Type B pancreatic cell (in vitro differentiated cells): Measurements from ENCODE around the gene NTPCR. TPM values are rescaled to one million over a fixed set of nuclear protein-coding genes. Genes with fewer than 3 reads are reported as not detected.

Experiments
- DNase-seq: peaks from one replicate; pipeline ENCODE4 v3.0.0; 2021; ENCODE audit warnings: mixed read lengths; ENCODE audit not compliant: unreplicated experiment; ENCODE audit errors: extremely low spot score
- H3K27ac Mint-ChIP-seq: 2 replicates; pipeline ENCODE4 v1.8.0; 2021; ENCODE audit warnings: mild to moderate bottlenecking, mixed read lengths
- H3K27me3 Mint-ChIP-seq: 2 replicates; pipeline ENCODE4 v1.8.0; 2021; ENCODE audit warnings: mixed read lengths
- H3K36me3 Mint-ChIP-seq: 2 replicates; pipeline ENCODE4 v1.8.0; 2021; ENCODE audit warnings: mixed read lengths
- H3K4me1 Mint-ChIP-seq: one replicate; pipeline ENCODE4 v1.8.0; 2021; ENCODE audit warnings: mixed read lengths; ENCODE audit not compliant: unreplicated experiment
- H3K4me3 Mint-ChIP-seq: 2 replicates; pipeline ENCODE4 v1.8.0; 2021; ENCODE audit warnings: mild to moderate bottlenecking, mixed read lengths
- H3K9me3 Mint-ChIP-seq: 2 replicates; pipeline ENCODE4 v1.8.0; 2021; ENCODE audit warnings: mixed read lengths
- total RNA-seq: library from RNA; stranded (reverse); gene quantifications from 2 replicates; pipeline ENCODE4 v1.2.1, GENCODE V29; 2021; ENCODE audit warnings: low replicate concordance
- TF ChIP-seq, protein P1 (sequence below): fragments of 200-600 bp; sonication (generic); conservative IDR thresholded peaks from 2 replicates; pipeline ENCODE4 v1.5.0; 2021; ENCODE audit warnings: antibody characterized with exemption, mild to moderate bottlenecking

NTPCR gene
- total RNA-seq, 1 donor from 2014 or later, result 57.1 TPM

- no peak for DNase-seq
- no peaks in the 10 kb centered on the region for H3K27me3 Mint-ChIP-seq
- H3K36me3 Mint-ChIP-seq, result peaks cover 16% of the 10 kb centered on the region
- no peak overlapping the region for H3K4me3 Mint-ChIP-seq
- TF ChIP-seq, protein P1, sequence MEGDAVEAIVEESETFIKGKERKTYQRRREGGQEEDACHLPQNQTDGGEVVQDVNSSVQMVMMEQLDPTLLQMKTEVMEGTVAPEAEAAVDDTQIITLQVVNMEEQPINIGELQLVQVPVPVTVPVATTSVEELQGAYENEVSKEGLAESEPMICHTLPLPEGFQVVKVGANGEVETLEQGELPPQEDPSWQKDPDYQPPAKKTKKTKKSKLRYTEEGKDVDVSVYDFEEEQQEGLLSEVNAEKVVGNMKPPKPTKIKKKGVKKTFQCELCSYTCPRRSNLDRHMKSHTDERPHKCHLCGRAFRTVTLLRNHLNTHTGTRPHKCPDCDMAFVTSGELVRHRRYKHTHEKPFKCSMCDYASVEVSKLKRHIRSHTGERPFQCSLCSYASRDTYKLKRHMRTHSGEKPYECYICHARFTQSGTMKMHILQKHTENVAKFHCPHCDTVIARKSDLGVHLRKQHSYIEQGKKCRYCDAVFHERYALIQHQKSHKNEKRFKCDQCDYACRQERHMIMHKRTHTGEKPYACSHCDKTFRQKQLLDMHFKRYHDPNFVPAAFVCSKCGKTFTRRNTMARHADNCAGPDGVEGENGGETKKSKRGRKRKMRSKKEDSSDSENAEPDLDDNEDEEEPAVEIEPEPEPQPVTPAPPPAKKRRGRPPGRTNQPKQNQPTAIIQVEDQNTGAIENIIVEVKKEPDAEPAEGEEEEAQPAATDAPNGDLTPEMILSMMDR, result no peak
- no peaks in the 10 kb centered on the region for H3K9me3 Mint-ChIP-seq
- peaks cover 23% of the 10 kb centered on the region for H3K4me1 Mint-ChIP-seq
- no peak overlapping the region for H3K27ac Mint-ChIP-seq
These were observed 34.4 kb downstream of the NTPCR start for GRCh38 chr1:232984577-232985425.

DNA sequence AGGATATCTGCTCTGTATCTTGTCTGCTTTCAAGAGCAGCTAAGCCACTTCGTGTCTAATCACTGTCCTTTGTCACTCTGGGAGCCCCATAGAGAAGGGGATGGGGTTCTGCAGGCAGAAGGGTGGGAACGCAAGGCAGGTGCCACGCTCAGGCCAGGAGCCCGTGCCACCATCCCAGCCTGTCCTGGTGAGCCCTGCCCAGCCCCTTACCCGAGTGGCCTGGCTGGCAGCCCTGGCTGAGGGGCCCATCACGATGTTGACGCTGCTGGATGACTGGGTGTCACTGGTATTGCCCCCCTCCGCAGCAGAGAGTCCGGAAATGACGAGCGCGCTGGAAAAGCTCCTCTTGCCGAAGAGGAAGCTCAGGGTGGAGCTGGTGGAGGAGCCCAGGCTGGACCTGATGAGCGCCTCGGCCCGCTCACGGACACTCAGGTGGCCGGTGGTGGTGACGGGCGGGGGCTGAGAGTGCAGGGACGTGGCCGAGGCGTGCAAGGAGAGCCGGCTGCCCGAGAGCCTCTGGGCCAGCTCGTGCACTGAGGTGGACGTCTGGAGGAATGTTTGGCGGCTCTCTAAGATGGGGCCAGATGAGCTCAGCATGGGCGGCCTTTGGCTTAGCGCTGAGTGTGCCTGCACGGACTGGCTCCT, 35.6 kb downstream of the NTPCR start:
- Mint-ChIP-seq H3K4me3 (no peak overlapping the region), H3K27ac (no peak overlapping the region), H3K36me3 (peaks cover 8% of the 10 kb centered on the region), H3K9me3 (no peaks in the 10 kb centered on the region), H3K27me3 (no peaks in the 10 kb centered on the region), H3K4me1 (peaks cover 16% of the 10 kb centered on the region)
- TF ChIP-seq, protein P1, result no peak
- no peak for DNase-seq

DNA sequence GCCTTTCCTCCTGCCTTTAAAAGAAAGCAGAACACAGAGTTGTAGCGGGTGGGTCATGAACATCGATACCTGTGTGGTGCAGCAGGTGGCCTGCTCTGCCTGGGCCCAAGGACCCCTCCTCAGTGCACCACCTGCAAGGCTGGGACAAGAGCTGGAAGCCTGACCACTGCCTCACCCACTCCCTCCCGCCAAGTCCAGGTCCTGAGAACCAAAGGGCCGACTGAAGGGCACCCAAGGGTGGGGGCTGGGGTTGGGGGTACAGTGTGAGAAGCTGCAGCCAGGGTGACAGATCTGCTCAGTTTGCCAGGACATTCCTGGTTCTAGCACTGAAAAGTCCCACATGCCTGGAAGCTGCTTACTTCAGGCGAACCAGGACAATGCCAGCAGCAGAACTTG, 36.1 kb downstream of the NTPCR start:
- H3K4me1 Mint-ChIP-seq, result peaks cover 13% of the 10 kb centered on the region
- H3K27ac Mint-ChIP-seq, result no peak overlapping the region
- TF ChIP-seq, protein P1, result no peak
- no peak for DNase-seq
- peaks cover 3% of the 10 kb centered on the region for H3K36me3 Mint-ChIP-seq
- H3K9me3 Mint-ChIP-seq, result no peaks in the 10 kb centered on the region
- H3K27me3 Mint-ChIP-seq, result no peaks in the 10 kb centered on the region
- H3K4me3 Mint-ChIP-seq, result no peak overlapping the region

GRCh38 chr1:232987046-232987773, 36.8 kb downstream of the NTPCR start:
- H3K4me3 Mint-ChIP-seq, result no peak overlapping the region
- no peak for DNase-seq
- H3K36me3 Mint-ChIP-seq, result peaks cover 3% of the 10 kb centered on the region
- no peaks in the 10 kb centered on the region for H3K9me3 Mint-ChIP-seq
- H3K27me3 Mint-ChIP-seq, result no peaks in the 10 kb centered on the region
- H3K27ac Mint-ChIP-seq, result no peak overlapping the region
- H3K4me1 Mint-ChIP-seq, result peaks cover 11% of the 10 kb centered on the region
- TF ChIP-seq, protein P1, result no peak

DNA sequence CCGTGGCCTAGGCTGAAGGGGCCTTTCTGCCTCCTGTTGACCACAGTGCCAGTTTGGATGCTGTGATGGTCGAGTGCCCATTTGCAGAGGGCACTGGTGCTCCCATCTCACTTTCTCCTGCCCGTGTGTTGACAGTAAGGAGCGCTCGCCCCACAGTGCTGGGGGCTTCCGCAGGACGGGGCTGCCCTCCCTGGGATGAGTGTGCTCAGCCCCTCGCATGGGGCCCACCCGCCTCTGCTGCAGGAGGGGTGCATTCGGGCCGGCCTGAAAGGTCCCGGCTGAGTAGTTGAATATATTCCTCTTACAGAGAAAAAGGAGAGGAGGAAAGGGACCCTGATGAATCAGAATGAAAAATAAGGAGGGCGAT, 37.3 kb downstream of the NTPCR start:
- Mint-ChIP-seq H3K36me3 (peaks cover 6% of the 10 kb centered on the region), H3K9me3 (peaks cover under 1% of the 10 kb centered on the region), H3K27ac (no peak overlapping the region), H3K4me3 (no peak overlapping the region), H3K27me3 (no peaks in the 10 kb centered on the region), H3K4me1 (peaks cover 6% of the 10 kb centered on the region)
- DNase-seq, result no peak
- TF ChIP-seq, protein P1, result no peak
